ENCODE data around the gene CHMP6. TPM values are rescaled to one million over a fixed set of nuclear protein-coding genes. Genes with fewer than 3 reads are reported as not detected.
A peak's percentile ranks its signal among the peaks of the same experiment; 100 is the strongest.

The CHMP6 gene
- total and polyA plus RNA-seq, 10 donors: 23.0 to 41.1 (median 30.8) TPM

- H3K4me1 ChIP-seq: peaks cover 0 to 16% (median 6%) of the 10 kb centered on the region in 6 donors
Observed at GRCh38 chr17:80948019-80948975, 43.3 kb upstream of the CHMP6 start.

GRCh38 chr17:80948976-80949450, 42.6 kb upstream of the CHMP6 start:
- TF ChIP-seq POLR2AphosphoS5 (IDR thresholded peaks at IDR 0.05) (peak in 1 of 3 donors; percentile 28), POLR2A (IDR thresholded peaks at IDR 0.05) (no peak), CTCF (IDR thresholded peaks at IDR 0.05 in 8 of 11, conservative IDR thresholded peaks at IDR 0.05 in 3 of 11) (no peak)
- Histone ChIP-seq H3K4me3 (no peak overlapping the region), H3K27ac (peak overlapping the region in 3 of 8 donors; percentile 7 to 42 (median 30)), H3K36me3 (peaks cover 0 to 89% (median 43%) of the 10 kb centered on the region in 6 donors), H3K4me1 (peaks cover 0 to 13% (median 0%) of the 10 kb centered on the region in 6 donors), H3K9me3 (peaks cover 0 to 5% (median 0%) of the 10 kb centered on the region in 8 donors), H3K27me3 (replicated peaks in 1 of 7) (no peaks in the 10 kb centered on the region)
- peak; percentile 71 for DNase-seq
- intact Hi-C loops (cut with DNase I; ENCODE audit: low total_unique reads): no loop called here
- WGBS, 5 donors: 66 to 96% (median 86%) methylated on average over 4 to 16 of the region's 16 CpGs

More at GRCh38 chr17:80948019-80948975, 43.3 kb upstream of the CHMP6 start:
- TF ChIP-seq POLR2A (IDR thresholded peaks at IDR 0.05) (no peak), POLR2AphosphoS5 (IDR thresholded peaks at IDR 0.05) (no peak), CTCF (IDR thresholded peaks at IDR 0.05 in 8 of 11, conservative IDR thresholded peaks at IDR 0.05 in 3 of 11) (no peak)
- H3K36me3 ChIP-seq: peaks cover 0 to 83% (median 43%) of the 10 kb centered on the region in 6 donors
- WGBS, 5 donors: 88 to 94% (median 89%) methylated on average over 35 to 48 of the region's 48 CpGs
- H3K4me3 ChIP-seq: no peak overlapping the region
- peak overlapping the region in 3 of 8 donors; percentile 7 to 42 (median 30) for H3K27ac ChIP-seq
- intact Hi-C loops (cut with DNase I; ENCODE audit: low total_unique reads): no loop called here
- peaks cover 0 to 5% (median 0%) of the 10 kb centered on the region in 8 donors for H3K9me3 ChIP-seq
- H3K27me3 ChIP-seq (replicated peaks in 1 of 7): no peaks in the 10 kb centered on the region
- peak; percentile 67 for DNase-seq

GRCh38 chr17:80949451-80950421, 41.9 kb upstream of the CHMP6 start:
- Histone ChIP-seq H3K9me3 (peaks cover 0 to 5% (median 0%) of the 10 kb centered on the region in 8 donors), H3K36me3 (peaks cover 0 to 93% (median 43%) of the 10 kb centered on the region in 6 donors), H3K27me3 (replicated peaks in 1 of 7) (no peaks in the 10 kb centered on the region), H3K27ac (peak overlapping the region in 3 of 8 donors; percentile 7 to 42 (median 30)), H3K4me1 (peaks cover 0 to 13% (median 0%) of the 10 kb centered on the region in 6 donors), H3K4me3 (no peak overlapping the region)
- DNase-seq: peak; percentile 60
- intact Hi-C loops (cut with DNase I; ENCODE audit: low total_unique reads): no loop called here
- WGBS, 5 donors: 82 to 94% (median 93%) methylated on average over 23 to 44 of the region's 44 CpGs
- TF ChIP-seq POLR2AphosphoS5 (IDR thresholded peaks at IDR 0.05): no peak
- TF ChIP-seq CTCF (IDR thresholded peaks at IDR 0.05 in 8 of 11, conservative IDR thresholded peaks at IDR 0.05 in 3 of 11): no peak
- no peak for TF ChIP-seq POLR2A (IDR thresholded peaks at IDR 0.05)
